Bladder microvascular endothelial cell (primary cell): Measurements from ENCODE around the gene HNRNPR. TPM values are rescaled to one million over a fixed set of nuclear protein-coding genes. Genes with fewer than 3 reads are reported as not detected.

Experiments used
- total RNA-seq: library from RNA; depleted of rRNA; stranded (reverse); fragments of >200 nt; gene quantifications from 2 replicates; pipeline ENCODE4 v1.2.3, GENCODE V29; 2014

HNRNPR gene
- total RNA-seq, result 71.6 and 120 TPM in 2 replicates

GRCh38 chr1:23344111-23344986 is at the start of gene HNRNPR:
HNRNPR (minus strand) TSS chr1:23344284; CDS start chr1:23341008, 3,276 bp downstream.

DNA sequence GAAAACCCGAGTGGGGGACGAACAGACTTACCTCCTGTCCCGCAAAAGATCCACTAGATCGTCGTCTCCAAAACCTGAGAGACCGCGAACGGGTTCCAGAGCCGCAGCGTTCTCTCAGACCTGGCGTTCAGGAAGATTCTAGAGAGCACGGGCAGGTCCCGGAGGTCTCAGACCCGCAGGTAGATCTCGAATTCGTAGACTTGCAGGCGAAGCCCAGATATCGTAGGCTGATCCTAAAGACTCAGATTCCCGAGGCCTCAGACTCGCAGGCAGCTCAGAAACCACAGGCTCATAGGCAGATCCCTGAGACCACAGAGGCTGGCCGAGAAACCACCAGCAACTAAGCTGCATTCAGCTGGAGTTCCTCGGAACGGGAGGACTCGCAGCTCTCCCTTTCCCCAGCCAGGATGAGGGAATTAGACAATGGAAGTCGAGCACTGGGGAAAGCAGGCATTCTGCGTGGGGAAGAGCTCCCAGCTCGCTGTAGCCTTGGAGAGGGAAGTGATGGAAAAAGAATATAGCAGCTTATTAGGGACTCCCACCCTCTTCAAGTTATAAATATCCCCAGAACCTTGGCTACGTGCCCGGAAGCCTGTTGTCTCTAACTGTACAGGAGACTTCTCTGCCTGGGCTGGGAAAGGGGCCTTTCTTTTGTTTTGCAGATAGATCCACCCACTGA is 25.4 kb upstream of the HNRNPR start, which contains the start of gene ZNF436:
Gene ZNF436 (minus strand): TSS at position 502 of the 679 bp plus-strand sequence. CDS start 1,831 bp downstream, outside the sequence.

Other genes starting within 250 kb of the HNRNPR start
- 29.6 and 62.1 TPM in 2 replicates for gene LUZP1, start 175.4 kb downstream of the HNRNPR start, total RNA-seq
- gene HTR1D, start 126.8 kb downstream of the HNRNPR start, total RNA-seq, result 0.49 and 0.69 TPM in 2 replicates
- gene ZNF436, start 25.6 kb upstream of the HNRNPR start, total RNA-seq, result 26.4 and 27.4 TPM in 2 replicates
- 0.63 and 1.8 TPM in 2 replicates for gene TCEA3, start 80.5 kb upstream of the HNRNPR start, total RNA-seq
- gene ASAP3, start 139.9 kb upstream of the HNRNPR start, total RNA-seq, result 8.3 and 10.8 TPM in 2 replicates
- 1.9 and 2.8 TPM in 2 replicates for gene E2F2, start 186.9 kb upstream of the HNRNPR start, total RNA-seq
- 290 and 390 TPM in 2 replicates for gene ID3, start 215.2 kb upstream of the HNRNPR start, total RNA-seq